ENCODE results near the gene C10orf120. TPM values are rescaled to one million over a fixed set of nuclear protein-coding genes. Genes with fewer than 3 reads are reported as not detected.

The C10orf120 gene
- total RNA-seq, 2 experiments from 2014 or later, result not detected

DNA sequence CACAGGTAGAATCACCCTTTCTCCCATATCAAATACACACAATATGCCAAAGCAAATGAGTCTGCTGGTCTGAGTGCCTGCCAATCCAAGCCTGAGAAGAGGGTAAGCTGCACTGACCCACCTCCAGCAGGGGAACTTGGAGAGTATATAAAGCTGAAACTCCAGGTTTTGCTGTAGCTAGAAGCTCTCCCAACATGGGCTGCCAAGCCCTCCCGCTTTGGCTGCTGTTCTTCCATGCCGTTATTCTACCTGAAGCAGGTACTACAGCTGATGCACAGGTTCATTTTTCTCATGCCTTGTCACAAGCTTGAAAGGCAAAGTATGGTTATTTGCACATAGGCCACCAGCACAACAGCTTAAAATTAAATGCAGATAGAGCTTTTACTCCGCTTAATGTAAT is 21.5 kb upstream of the C10orf120 start:
- Mint-ChIP-seq H3K4me3 (no peak overlapping the region), H3K4me1 (ENCODE audit: low read depth) (no peaks in the 10 kb centered on the region), H3K27ac (no peak overlapping the region), H3K36me3 (ENCODE audit: low read depth) (no peaks in the 10 kb centered on the region), H3K9me3 (ENCODE audit: insufficient read depth) (no peaks in the 10 kb centered on the region), H3K27me3 (ENCODE audit: low read depth) (peaks cover 3% of the 10 kb centered on the region)
- DNase-seq (no peak), ATAC-seq (no peak)
- POLR2A ChIA-PET, result no interaction called here
- CTCF ChIA-PET, result no interaction called here

DNA sequence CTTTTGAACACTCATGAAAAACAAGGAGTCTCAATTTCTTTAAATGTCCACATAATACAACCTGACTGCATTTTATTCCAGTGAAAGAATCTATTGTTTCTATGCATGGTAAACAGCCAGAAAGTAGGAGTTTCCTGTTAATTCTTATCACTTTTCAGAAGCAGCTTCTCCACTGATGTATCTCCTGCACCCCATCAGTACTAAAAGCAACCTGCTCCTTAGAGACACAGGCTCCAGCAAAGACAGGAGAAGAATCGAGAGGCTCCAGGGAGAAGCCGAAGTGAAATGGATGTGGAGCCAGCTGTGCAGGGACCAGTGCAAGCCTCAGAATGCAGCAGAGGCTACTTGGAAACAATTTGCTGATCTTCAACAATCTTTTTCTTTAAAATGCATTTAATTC is 16.4 kb upstream of the C10orf120 start:
- Mint-ChIP-seq H3K4me3 (no peak overlapping the region), H3K4me1 (ENCODE audit: low read depth) (no peaks in the 10 kb centered on the region), H3K36me3 (ENCODE audit: low read depth) (no peaks in the 10 kb centered on the region), H3K27me3 (ENCODE audit: low read depth) (peaks cover 3% of the 10 kb centered on the region), H3K27ac (no peak overlapping the region), H3K9me3 (ENCODE audit: insufficient read depth) (no peaks in the 10 kb centered on the region)
- ATAC-seq, result no peak
- DNase-seq, result no peak
- POLR2A ChIA-PET, result no interaction called here
- CTCF ChIA-PET, result interaction anchor here (1.2 kb wide), 1 partner anchor 13 kb away, joined by 3 read pairs; no protein-coding TSS in a partner anchor

DNA sequence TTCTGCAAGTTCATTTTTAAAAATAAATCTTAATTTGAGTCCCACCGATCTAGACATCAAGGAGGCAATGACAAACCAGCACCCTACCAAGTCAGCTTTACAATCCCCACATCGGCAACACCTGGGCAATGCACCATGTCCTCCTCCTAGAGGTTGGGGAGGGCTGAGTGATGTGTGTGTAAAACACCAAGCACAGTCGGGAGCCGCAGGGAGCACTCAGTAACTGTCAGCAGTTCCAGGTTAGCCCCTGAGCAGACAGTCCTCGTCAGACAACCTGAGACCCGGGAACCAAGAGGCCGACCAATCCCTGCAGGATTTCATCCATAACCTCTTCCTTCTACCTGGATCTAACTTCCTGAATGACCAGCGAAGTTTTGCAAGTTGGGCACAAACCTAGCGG is 15.9 kb upstream of the C10orf120 start:
- CTCF ChIA-PET, result interaction anchor here (0.7 kb wide), 1 partner anchor 9 kb away, joined by 3 read pairs; no protein-coding TSS in a partner anchor

DNA sequence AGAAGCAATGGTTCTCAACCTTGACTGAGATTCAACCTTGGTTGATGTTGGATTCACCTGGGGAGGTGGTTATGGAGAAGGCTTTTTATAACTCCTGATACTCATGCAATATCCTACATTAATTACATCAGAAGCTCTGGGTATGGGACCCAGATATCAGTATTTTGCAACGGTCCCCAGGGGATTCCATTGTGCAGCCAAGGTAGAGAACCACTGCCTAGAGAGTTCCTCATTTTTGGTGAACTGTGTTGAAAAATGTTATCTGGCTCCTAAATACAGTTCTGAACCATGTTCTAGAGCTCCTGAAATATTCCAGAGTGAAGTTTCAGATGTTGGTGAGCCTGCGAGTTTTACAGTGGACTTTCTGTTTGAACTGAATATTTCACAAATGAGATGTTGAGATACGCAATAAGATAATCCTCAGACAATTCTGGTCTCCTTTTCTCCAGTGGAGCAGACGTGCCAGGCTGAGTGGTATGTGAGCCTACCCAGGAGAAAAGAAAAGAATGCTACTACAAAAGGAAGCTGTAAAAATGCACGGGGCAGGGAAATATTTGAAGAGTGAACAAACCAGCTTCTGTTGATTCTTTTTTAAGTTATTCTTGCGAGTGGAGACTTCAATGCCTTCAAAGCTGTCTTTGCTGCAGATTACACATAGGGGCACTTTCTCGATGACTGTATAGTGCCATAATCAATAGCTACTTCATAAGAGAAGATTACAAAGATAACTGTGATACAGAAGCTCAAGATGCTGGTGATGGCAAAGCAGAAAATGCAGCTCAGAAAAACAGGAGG is 13.6 kb upstream of the C10orf120 start:
- Mint-ChIP-seq H3K4me3 (no peak overlapping the region), H3K9me3 (ENCODE audit: insufficient read depth) (no peaks in the 10 kb centered on the region), H3K4me1 (ENCODE audit: low read depth) (no peaks in the 10 kb centered on the region), H3K27ac (no peak overlapping the region), H3K36me3 (ENCODE audit: low read depth) (no peaks in the 10 kb centered on the region), H3K27me3 (ENCODE audit: low read depth) (peaks cover 10% of the 10 kb centered on the region)
- CTCF ChIA-PET, result interaction anchor here (1.0 kb wide), 1 partner anchor 35 kb away, joined by 3 read pairs; no protein-coding TSS in a partner anchor
- DNase-seq (no peak), ATAC-seq (no peak)
- POLR2A ChIA-PET, result no interaction called here

More for the DNA sequence above, 15.9 kb upstream of the C10orf120 start:
- Mint-ChIP-seq H3K4me3 (no peak overlapping the region), H3K36me3 (ENCODE audit: low read depth) (no peaks in the 10 kb centered on the region), H3K27ac (no peak overlapping the region), H3K9me3 (ENCODE audit: insufficient read depth) (no peaks in the 10 kb centered on the region), H3K4me1 (ENCODE audit: low read depth) (no peaks in the 10 kb centered on the region), H3K27me3 (ENCODE audit: low read depth) (peaks cover 3% of the 10 kb centered on the region)
- ATAC-seq, result no peak
- no peak for DNase-seq
- POLR2A ChIA-PET, result no interaction called here

DNA sequence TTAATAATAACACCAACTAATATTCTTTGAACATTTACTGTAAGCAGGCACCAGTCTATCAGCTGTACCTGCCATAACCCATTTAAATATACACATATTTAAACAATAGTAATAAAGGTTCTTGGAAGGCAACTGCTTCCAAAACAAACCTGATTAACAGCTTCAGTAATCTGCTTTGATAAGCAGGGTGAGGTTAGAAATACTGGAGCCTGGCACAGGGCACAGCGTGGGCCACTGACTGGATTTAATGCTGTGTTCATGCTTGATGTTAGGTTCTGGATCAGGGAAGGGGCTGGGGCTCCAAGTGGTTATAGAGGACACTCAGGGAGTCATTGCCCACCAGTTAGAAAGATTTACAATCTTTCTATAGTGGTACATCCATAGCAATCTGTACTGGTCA is 10.9 kb upstream of the C10orf120 start:
- DNase-seq, result no peak
- Mint-ChIP-seq H3K27me3 (ENCODE audit: low read depth) (peaks cover 13% of the 10 kb centered on the region), H3K27ac (no peak overlapping the region), H3K9me3 (ENCODE audit: insufficient read depth) (no peaks in the 10 kb centered on the region), H3K4me1 (ENCODE audit: low read depth) (peaks cover 7% of the 10 kb centered on the region), H3K36me3 (ENCODE audit: low read depth) (no peaks in the 10 kb centered on the region), H3K4me3 (no peak overlapping the region)
- ChIA-PET POLR2A (no interaction called here), CTCF (no interaction called here)
- no peak for ATAC-seq

DNA sequence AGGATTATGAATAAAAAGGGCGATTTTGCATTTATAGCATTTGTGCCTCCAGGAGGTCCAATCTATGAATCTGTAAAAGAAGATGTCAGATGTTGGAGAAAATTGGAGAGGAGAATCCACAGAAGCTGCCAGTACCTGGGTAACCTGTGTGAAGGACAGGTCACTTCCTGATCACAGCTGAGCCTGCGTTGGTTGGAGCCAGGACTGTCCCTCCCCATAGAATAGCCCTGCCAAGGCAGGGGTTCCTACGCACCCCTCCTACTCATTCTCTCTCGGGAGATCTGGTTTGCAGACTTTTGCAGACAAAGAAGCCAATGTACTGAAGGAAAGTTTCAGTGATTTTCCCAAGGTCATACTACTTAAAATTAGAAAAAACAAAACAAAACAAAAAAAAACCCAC is 10.3 kb upstream of the C10orf120 start:
- H3K27ac Mint-ChIP-seq, result no peak overlapping the region
- no peak overlapping the region for H3K4me3 Mint-ChIP-seq
- DNase-seq (no peak), ATAC-seq (no peak)
- ChIA-PET POLR2A (no interaction called here), CTCF (interaction anchor here (0.7 kb wide), 1 partner anchor 124 kb away, joined by 3 read pairs; no protein-coding TSS in a partner anchor)
- no peaks in the 10 kb centered on the region for H3K36me3 Mint-ChIP-seq (ENCODE audit: low read depth)
- H3K4me1 Mint-ChIP-seq (ENCODE audit: low read depth), result peaks cover 7% of the 10 kb centered on the region
- no peaks in the 10 kb centered on the region for H3K9me3 Mint-ChIP-seq (ENCODE audit: insufficient read depth)
- H3K27me3 Mint-ChIP-seq (ENCODE audit: low read depth), result peaks cover 13% of the 10 kb centered on the region

DNA sequence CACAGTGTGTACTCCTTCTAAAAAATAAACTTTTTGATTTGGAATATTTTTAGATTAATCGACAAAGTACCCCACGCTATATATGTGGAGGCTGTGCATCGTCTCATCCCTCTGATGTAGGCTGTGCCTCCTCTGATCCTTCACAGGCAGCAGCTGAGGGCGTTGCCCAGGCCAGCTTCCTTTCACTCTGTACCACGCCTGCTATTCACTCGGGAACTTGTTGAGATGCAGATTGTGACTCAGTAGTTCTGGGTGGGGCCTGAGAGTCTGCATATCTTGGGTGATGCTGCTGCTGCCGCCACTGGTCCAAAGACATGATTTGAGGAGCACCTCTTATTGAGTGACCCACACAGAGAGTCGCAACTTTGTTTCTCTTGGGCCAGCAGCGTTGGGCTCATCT is 7.9 kb upstream of the C10orf120 start:
- ChIA-PET CTCF (interaction anchor here (0.9 to 2.3 kb wide), 2 partner anchors 8 to 59 kb away, joined by 3 to 7 read pairs; no protein-coding TSS in a partner anchor), POLR2A (no interaction called here)
- ATAC-seq (no peak), DNase-seq (no peak)
- Mint-ChIP-seq H3K36me3 (ENCODE audit: low read depth) (no peaks in the 10 kb centered on the region), H3K9me3 (ENCODE audit: insufficient read depth) (no peaks in the 10 kb centered on the region), H3K27ac (no peak overlapping the region), H3K4me3 (no peak overlapping the region), H3K27me3 (ENCODE audit: low read depth) (peaks cover 17% of the 10 kb centered on the region), H3K4me1 (ENCODE audit: low read depth) (peaks cover 7% of the 10 kb centered on the region)

DNA sequence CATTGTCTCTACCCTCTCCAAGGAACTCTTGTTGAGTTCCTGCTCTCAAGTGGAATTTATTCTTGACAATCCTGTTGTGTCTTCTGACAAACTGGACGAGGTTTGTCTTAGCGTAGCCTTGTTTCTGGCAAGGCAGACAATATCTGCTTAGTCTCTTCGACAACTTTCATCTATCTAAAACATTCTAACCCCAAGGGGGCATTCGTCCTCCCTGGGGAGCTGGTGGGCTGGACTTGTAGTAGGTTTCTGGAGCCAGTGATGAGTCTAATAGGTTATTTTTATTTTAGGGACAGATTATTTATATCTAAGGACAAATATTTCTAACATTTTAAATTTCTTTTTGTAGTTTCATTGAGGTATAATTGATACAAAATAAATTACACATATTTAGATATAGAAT is 7.3 kb upstream of the C10orf120 start:
- Mint-ChIP-seq H3K27me3 (ENCODE audit: low read depth) (peaks cover 17% of the 10 kb centered on the region), H3K9me3 (ENCODE audit: insufficient read depth) (no peaks in the 10 kb centered on the region), H3K4me1 (ENCODE audit: low read depth) (peaks cover 7% of the 10 kb centered on the region), H3K27ac (no peak overlapping the region), H3K36me3 (ENCODE audit: low read depth) (no peaks in the 10 kb centered on the region), H3K4me3 (no peak overlapping the region)
- DNase-seq (no peak), ATAC-seq (no peak)
- POLR2A ChIA-PET, result no interaction called here
- CTCF ChIA-PET, result interaction anchor here (0.9 to 2.3 kb wide), 2 partner anchors 8 to 58 kb away, joined by 3 to 7 read pairs; no protein-coding TSS in a partner anchor

DNA sequence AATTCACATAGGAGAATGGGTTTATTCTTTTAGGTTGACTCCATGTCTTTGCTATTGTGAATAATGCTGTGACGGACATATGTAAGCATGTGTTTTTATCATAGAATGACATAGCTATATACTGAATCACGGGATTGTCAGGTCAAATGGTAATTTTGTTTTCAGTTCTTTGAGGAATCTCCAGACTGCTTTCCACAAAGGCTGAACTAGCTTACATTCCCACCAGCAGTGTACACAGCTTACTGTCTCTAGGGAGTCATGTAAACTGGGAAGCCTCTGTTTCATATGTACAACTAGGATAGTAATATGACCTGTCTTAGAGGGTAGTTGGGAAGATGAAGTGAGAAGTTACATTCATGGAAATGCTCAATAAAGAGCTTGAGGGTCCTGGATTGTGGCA is 6.8 kb upstream of the C10orf120 start:
- H3K27me3 Mint-ChIP-seq (ENCODE audit: low read depth), result peaks cover 17% of the 10 kb centered on the region
- CTCF ChIA-PET, result interaction anchor here (0.9 to 2.3 kb wide), 2 partner anchors 9 to 58 kb away, joined by 3 to 7 read pairs; no protein-coding TSS in a partner anchor

DNA sequence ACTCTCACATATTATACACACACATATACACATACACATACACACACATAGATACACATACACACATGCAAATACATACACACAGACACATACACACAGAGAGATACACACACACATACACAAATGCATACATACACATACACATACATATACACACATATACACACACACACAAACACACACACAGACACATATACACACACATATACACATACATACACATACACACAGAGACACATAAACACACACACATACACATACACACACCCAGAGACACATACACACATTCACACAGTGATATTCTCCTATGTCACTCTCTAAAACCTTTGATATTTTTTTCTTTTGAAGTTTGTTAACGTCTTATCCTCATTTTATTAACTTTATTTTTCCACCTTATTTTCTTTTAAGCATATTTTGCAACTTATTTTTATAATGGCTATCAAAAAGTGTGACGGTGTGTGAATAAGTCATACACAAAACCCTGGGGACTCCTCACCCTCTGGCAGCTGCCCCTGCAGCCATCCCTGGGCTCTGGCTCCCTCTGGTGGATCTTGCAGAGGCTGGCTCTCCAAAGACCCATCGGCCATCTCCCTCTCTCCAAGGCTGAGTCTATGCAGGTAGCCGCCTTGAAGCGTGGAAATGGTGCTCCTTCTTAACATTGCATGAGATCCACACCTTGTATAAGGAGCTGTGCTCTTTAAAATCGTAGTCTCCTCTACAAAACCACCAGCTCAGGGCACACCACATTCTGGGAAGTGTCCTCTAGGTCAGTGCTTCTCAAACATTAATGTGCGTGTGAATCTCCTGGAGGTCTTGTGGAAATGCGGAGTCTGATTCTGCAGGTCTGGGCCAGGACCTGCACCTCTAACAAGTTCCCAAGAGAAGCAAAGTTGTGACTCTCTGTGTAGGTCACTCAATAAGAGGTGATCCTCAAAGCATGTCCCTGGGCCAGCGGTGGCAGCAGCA is 4.1 kb upstream of the C10orf120 start:
- H3K4me1 Mint-ChIP-seq (ENCODE audit: low read depth), result peaks cover 7% of the 10 kb centered on the region
- H3K4me3 Mint-ChIP-seq, result no peak overlapping the region
- H3K27me3 Mint-ChIP-seq (ENCODE audit: low read depth), result peaks cover 9% of the 10 kb centered on the region
- ATAC-seq, result peak; percentile 67
- DNase-seq, result peak; percentile 62
- ChIA-PET POLR2A (no interaction called here), CTCF (interaction anchor here (1.2 kb wide), 2 partner anchors 13 to 55 kb away, joined by 3 read pairs; no protein-coding TSS in a partner anchor)
- no peaks in the 10 kb centered on the region for H3K36me3 Mint-ChIP-seq (ENCODE audit: low read depth)
- H3K27ac Mint-ChIP-seq, result no peak overlapping the region
- no peaks in the 10 kb centered on the region for H3K9me3 Mint-ChIP-seq (ENCODE audit: insufficient read depth)

More for the DNA sequence above, 6.8 kb upstream of the C10orf120 start:
- no peak for ATAC-seq
- Mint-ChIP-seq H3K27ac (no peak overlapping the region), H3K4me1 (ENCODE audit: low read depth) (peaks cover 7% of the 10 kb centered on the region), H3K4me3 (no peak overlapping the region), H3K36me3 (ENCODE audit: low read depth) (no peaks in the 10 kb centered on the region), H3K9me3 (ENCODE audit: insufficient read depth) (no peaks in the 10 kb centered on the region)
- POLR2A ChIA-PET, result interaction anchor here (0.6 kb wide), 1 partner anchor 398 kb away, joined by 3 read pairs; no protein-coding TSS in a partner anchor
- no peak for DNase-seq

DNA sequence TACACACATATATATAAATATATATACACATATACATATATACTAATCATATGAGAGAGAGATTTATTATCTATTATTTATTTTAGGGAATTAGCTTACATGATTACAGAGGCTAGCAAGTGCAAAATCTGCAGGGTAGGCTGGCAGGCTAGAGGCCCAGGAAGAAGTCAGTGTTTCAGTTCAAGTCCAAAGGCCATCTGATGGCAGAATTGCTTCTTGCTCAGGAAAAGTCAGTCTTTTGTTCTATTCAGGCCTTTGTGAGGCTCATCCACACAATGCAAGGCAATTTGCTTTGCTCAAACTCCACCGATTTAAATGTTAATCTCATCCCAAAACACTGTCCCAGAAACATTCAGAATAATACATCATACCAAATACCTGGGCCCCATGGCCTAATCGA is 2.6 kb upstream of the C10orf120 start:
- H3K27me3 Mint-ChIP-seq (ENCODE audit: low read depth), result peaks cover 3% of the 10 kb centered on the region
- CTCF ChIA-PET, result interaction anchor here (1.2 kb wide), 1 partner anchor 54 kb away, joined by 3 read pairs; no protein-coding TSS in a partner anchor
- DNase-seq (no peak), ATAC-seq (no peak)
- no peaks in the 10 kb centered on the region for H3K36me3 Mint-ChIP-seq (ENCODE audit: low read depth)
- no peak overlapping the region for H3K27ac Mint-ChIP-seq
- no peak overlapping the region for H3K4me3 Mint-ChIP-seq
- POLR2A ChIA-PET, result no interaction called here
- no peaks in the 10 kb centered on the region for H3K9me3 Mint-ChIP-seq (ENCODE audit: insufficient read depth)
- no peaks in the 10 kb centered on the region for H3K4me1 Mint-ChIP-seq (ENCODE audit: low read depth)
